Heart left ventricle (tissue), 13 donors: Measurements from ENCODE around the gene RYR3.

Source experiments
- POLR2A ChIP-seq, 2 donors: fragments of 450-650 bp; IDR thresholded peaks; one replicate each; pipeline ENCODE4 v1.6.1; 2017; ENCODE audit warnings: antibody characterized with exemption in 2 of 2, mild to moderate bottlenecking in 2 of 2, moderate library complexity in 2 of 2
- TF ChIP-seq, protein P1 (sequence below), 12 donors: fragments of 200-600 bp; sonication (generic) in 4 of 12; IDR thresholded peaks; one replicate each; pipeline versions ENCODE4 v1.5.0 to v1.8.0; 2018 to 2022; ENCODE audit warnings: antibody characterized with exemption in 12 of 12, mild to moderate bottlenecking in 5 of 12
- donor health status: ischemic (EF 13 %, LVEDD 7.1; RV severe dilation, severe dysfunction).
- donor health status: DM: no; HTN: yes; CAD: no.
- donor health status: DM: no; HTN: no; CAD: no.
- donor health status: ischemic (EF 25% LVEDD 6.9; RV normal size, moderate dysfunction).
- donor health status: ischemic (EF 25% LVEDD 5.7; RV mildly dilated, moderate dysfunction).
- donor health status: ischemic (EF 35%, LVEDD 5.7; RV mildly dilated, moderate dysfunction).
- donor health status: nonischemic (EF 11% LVEDD 7.7; RV severe dilation, severe dysfunction).
- donor health status: DM: yes; HTN: yes; CAD: no.
- donor health status: PGD.
- donor health status: ischemic (EF 29% LVEDD 5.4; RV normal size, mild dysfunction).
- donor health status: nonischemic (EF 23%, LVEDD 6.1; RV moderate dilation, normal function).

DNA sequence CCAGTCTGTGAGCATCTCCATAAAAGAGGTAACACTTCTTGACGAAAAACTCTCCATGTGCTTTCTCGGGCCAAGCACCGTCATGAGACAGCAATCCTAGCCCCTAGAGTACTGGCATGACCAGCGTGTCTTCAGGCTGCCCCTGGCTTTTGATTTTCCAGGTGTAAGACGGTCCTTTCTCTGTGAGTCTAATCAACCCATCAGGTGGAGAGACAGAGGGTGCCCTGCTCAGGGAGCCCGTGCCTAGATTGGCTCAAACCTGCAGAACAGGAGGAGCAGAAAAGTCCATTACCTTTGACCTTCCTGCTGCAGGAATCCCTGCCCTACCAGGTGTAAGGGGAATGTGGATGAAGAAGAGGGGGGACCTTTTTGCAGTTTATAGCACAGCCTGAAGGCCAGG is 548.1 kb downstream of the RYR3 start:
- TF ChIP-seq, protein P1, sequence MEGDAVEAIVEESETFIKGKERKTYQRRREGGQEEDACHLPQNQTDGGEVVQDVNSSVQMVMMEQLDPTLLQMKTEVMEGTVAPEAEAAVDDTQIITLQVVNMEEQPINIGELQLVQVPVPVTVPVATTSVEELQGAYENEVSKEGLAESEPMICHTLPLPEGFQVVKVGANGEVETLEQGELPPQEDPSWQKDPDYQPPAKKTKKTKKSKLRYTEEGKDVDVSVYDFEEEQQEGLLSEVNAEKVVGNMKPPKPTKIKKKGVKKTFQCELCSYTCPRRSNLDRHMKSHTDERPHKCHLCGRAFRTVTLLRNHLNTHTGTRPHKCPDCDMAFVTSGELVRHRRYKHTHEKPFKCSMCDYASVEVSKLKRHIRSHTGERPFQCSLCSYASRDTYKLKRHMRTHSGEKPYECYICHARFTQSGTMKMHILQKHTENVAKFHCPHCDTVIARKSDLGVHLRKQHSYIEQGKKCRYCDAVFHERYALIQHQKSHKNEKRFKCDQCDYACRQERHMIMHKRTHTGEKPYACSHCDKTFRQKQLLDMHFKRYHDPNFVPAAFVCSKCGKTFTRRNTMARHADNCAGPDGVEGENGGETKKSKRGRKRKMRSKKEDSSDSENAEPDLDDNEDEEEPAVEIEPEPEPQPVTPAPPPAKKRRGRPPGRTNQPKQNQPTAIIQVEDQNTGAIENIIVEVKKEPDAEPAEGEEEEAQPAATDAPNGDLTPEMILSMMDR (IDR thresholded peaks at IDR 0.05), result no peak
- TF ChIP-seq POLR2A (IDR thresholded peaks at IDR 0.05), result no peak
